ENCODE data around the gene ADAM33.

- TF ChIP-seq CTCF (conservative IDR thresholded peaks at IDR 0.05), result no peak
- TF ChIP-seq EZH2 (IDR thresholded peaks at IDR 0.05; ENCODE audit: low read depth), result no peak
These were observed 45.7 kb upstream of the ADAM33 start for GRCh38 chr20:3727401-3728021.
